Measurements from ENCODE around the gene RIMS3. TPM values are rescaled to one million over a fixed set of nuclear protein-coding genes. Genes with fewer than 3 reads are reported as not detected.

RIMS3 gene
- total RNA-seq, 1 donor from 2014 or later: 17.2 TPM

- Histone ChIP-seq H3F3A (ENCODE audit: low read depth) (peaks cover 2% of the 10 kb centered on the region), H4K20me1 (ENCODE audit: low read depth) (no peaks in the 10 kb centered on the region), H3K36me3 (no peaks in the 10 kb centered on the region), H3K4me2 (no peak overlapping the region), H3K27me3 (no peaks in the 10 kb centered on the region), H3K79me2 (ENCODE audit: low read depth) (no peaks in the 10 kb centered on the region), H3K9ac (no peak overlapping the region), H3K27ac (no peak overlapping the region), H3K4me3 (no peak overlapping the region), H3K4me1 (no peaks in the 10 kb centered on the region), H2AFZ (replicated peaks) (peak overlapping the region; percentile 80), H3K9me3 (ENCODE audit: low read depth) (no peaks in the 10 kb centered on the region)
- Mint-ChIP-seq H3K4me1 (no peaks in the 10 kb centered on the region), H3K36me3 (no peaks in the 10 kb centered on the region), H3K4me3 (no peak overlapping the region), H3K27me3 (ENCODE audit: insufficient read depth, low read depth) (peaks cover 2% of the 10 kb centered on the region), H3K9me3 (peaks cover 6% of the 10 kb centered on the region), H3K27ac (no peak overlapping the region)
- TF ChIP-seq EZH2phosphoT487 (IDR thresholded peaks at IDR 0.05): no peak
- TF ChIP-seq, protein P1, sequence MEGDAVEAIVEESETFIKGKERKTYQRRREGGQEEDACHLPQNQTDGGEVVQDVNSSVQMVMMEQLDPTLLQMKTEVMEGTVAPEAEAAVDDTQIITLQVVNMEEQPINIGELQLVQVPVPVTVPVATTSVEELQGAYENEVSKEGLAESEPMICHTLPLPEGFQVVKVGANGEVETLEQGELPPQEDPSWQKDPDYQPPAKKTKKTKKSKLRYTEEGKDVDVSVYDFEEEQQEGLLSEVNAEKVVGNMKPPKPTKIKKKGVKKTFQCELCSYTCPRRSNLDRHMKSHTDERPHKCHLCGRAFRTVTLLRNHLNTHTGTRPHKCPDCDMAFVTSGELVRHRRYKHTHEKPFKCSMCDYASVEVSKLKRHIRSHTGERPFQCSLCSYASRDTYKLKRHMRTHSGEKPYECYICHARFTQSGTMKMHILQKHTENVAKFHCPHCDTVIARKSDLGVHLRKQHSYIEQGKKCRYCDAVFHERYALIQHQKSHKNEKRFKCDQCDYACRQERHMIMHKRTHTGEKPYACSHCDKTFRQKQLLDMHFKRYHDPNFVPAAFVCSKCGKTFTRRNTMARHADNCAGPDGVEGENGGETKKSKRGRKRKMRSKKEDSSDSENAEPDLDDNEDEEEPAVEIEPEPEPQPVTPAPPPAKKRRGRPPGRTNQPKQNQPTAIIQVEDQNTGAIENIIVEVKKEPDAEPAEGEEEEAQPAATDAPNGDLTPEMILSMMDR (IDR thresholded peaks at IDR 0.05): peak; percentile 87
- peak; percentile 74 for DNase-seq (ENCODE audit: low spot score)
Observed at GRCh38 chr1:40612345-40612831, 53.1 kb downstream of the RIMS3 start.

DNA sequence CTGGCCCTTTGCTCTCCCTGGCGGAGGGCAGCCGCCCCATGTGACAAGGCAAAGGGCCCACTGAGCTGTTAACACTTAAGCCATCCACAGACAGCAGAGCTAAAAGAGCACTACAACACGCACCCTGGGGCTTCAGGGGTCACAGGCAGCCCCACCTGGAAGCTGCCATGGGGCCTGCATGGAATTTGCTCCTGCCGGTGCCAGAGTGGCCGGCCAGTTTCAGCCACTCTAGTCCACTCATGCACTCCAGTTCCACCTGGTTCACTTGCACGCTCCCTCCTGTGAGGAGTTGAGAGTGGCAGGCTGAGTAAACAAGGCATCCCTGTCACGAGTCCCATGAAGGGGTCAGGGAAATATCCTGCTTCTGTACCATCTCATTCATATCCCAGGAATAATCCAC, 55.3 kb downstream of the RIMS3 start:
- no peak overlapping the region for H2AFZ ChIP-seq (replicated peaks)
- H4K20me1 ChIP-seq (ENCODE audit: low read depth): no peaks in the 10 kb centered on the region
- no peaks in the 10 kb centered on the region for H3K79me2 ChIP-seq (ENCODE audit: low read depth)
- no peaks in the 10 kb centered on the region for H3K9me3 Mint-ChIP-seq
- H3K27ac Mint-ChIP-seq: peak overlapping the region; percentile 5
- H3K4me1 Mint-ChIP-seq: no peaks in the 10 kb centered on the region
- no peaks in the 10 kb centered on the region for H3K27me3 ChIP-seq
- TF ChIP-seq, protein P1 (IDR thresholded peaks at IDR 0.05): no peak
- no peak for TF ChIP-seq EZH2phosphoT487 (IDR thresholded peaks at IDR 0.05)
- no peak overlapping the region for H3K27ac ChIP-seq
- H3K27me3 Mint-ChIP-seq (ENCODE audit: insufficient read depth, low read depth): peaks cover 3% of the 10 kb centered on the region
- no peaks in the 10 kb centered on the region for H3K9me3 ChIP-seq (ENCODE audit: low read depth)
- H3K9ac ChIP-seq: no peak overlapping the region
- H3F3A ChIP-seq (ENCODE audit: low read depth): peaks cover 2% of the 10 kb centered on the region
- no peak overlapping the region for H3K4me3 ChIP-seq
- DNase-seq (ENCODE audit: low spot score): no peak
- H3K36me3 Mint-ChIP-seq: no peaks in the 10 kb centered on the region
- no peaks in the 10 kb centered on the region for H3K4me1 ChIP-seq
- H3K4me3 Mint-ChIP-seq: no peak overlapping the region
- H3K36me3 ChIP-seq: no peaks in the 10 kb centered on the region
- H3K4me2 ChIP-seq: no peak overlapping the region

- Mint-ChIP-seq H3K36me3 (no peaks in the 10 kb centered on the region), H3K27ac (no peak overlapping the region), H3K9me3 (no peaks in the 10 kb centered on the region), H3K27me3 (ENCODE audit: insufficient read depth, low read depth) (peaks cover 3% of the 10 kb centered on the region), H3K4me3 (no peak overlapping the region), H3K4me1 (no peaks in the 10 kb centered on the region)
- Histone ChIP-seq H3K4me2 (no peak overlapping the region), H3K36me3 (no peaks in the 10 kb centered on the region), H3K27ac (no peak overlapping the region), H3K9ac (no peak overlapping the region), H2AFZ (replicated peaks) (no peak overlapping the region), H3K4me1 (no peaks in the 10 kb centered on the region), H3F3A (ENCODE audit: low read depth) (peaks cover 2% of the 10 kb centered on the region), H3K27me3 (no peaks in the 10 kb centered on the region), H3K4me3 (no peak overlapping the region), H3K79me2 (ENCODE audit: low read depth) (no peaks in the 10 kb centered on the region), H3K9me3 (ENCODE audit: low read depth) (no peaks in the 10 kb centered on the region), H4K20me1 (ENCODE audit: low read depth) (no peaks in the 10 kb centered on the region)
- TF ChIP-seq, protein P1 (IDR thresholded peaks at IDR 0.05): no peak
- TF ChIP-seq EZH2 (IDR thresholded peaks at IDR 0.05) (no peak), EZH2phosphoT487 (IDR thresholded peaks at IDR 0.05) (no peak)
- no peak for DNase-seq (ENCODE audit: low spot score)
Observed at GRCh38 chr1:40607921-40608320, 57.6 kb downstream of the RIMS3 start.
